NCI-H526 treated with DMSO at 0.1 percent for 48 hours (cell line): Measurements from ENCODE around the gene ENPP6.

Source experiments
- DNase-seq: peaks from one replicate; lab custom pipeline; 2025; lab: John Stamatoyannopoulos, UW

The ENPP6 gene

DNA sequence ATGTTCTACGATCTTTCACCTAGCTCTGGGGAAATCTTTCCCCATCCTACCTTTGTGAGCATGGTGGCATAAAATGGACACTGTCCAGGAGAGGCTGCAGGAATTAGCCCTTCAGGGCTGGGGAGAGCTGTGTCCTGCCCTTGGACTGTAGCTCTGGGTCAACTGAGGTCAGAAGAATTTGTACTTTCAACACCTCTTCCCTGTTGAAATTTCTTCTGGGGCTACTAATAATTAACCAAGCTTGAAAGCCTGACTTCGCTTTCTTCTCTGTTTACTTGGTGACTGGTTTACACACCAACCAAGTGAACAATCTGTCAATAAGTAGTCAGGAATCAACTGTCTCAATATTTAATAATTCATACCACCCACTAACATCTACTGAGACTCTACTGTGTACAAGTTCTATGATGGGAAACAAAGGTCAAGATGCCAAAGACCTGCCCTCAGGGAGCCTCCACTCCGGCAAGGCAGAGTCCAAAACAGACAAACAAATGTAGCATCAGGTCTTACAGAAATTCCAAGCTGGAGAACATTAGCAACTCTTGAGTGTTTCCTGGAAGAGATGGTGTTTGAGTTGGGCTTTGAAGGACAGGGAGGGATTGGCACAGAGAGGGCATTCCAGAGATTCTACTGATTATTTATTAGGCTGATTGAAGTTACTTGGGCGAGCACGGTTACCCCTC lies 113.1 kb downstream of the ENPP6 start:
- DNase-seq: no peak

DNA sequence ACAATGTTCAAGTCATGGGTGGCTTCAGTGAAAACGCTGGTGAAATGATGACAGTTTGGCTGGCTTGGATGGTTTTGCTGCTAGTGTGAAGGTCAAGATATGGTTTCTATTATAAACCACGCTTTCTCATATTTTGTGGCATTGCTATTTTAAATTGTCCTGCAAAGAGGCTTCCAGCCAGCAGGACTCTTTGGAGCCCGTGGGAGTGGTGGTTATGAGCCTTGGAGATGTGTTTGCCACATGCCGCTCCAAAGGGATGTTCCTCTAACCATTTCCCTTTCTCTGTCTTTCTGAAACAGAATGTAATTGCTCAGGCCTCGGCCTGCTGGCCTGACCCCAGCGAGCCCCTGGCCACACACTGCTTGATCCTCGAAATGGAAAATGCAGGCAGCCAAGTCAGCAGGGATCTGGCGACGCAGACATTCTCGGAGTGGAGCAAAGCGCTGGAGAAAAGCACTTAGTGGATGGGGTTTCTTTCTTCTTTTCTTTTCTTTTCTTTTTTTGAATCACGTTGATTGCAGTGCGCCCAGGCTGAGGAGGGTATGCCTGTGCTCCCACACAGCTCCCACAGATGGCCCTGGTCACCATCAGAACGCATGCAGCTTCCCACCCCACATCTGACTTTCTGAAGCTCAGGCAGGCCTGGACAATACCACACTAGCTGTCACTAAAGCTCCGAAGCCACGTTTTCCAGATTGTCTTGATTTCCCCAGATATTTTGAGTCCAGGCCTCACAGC lies 114.0 kb downstream of the ENPP6 start:
- no peak for DNase-seq

DNA sequence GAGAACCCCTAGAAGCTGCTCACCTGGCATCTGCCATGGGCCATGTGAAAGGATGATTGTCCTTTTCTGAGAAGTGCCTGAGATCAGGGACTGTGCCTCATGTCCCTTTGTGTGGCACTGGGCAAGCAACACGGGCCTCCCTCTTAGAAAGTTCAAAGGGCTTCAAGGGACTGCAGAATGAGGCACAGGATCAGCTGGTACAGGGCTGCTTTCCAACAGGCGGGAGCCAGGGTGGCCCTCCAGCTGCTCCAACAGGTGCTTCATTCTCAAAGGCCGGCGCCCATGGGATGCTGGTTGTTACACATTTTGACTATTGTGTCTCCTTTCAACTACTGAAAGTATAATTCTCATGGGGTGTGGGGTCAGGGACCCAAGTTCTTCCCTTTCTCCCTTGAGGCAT lies 114.7 kb downstream of the ENPP6 start:
- DNase-seq: no peak

DNA sequence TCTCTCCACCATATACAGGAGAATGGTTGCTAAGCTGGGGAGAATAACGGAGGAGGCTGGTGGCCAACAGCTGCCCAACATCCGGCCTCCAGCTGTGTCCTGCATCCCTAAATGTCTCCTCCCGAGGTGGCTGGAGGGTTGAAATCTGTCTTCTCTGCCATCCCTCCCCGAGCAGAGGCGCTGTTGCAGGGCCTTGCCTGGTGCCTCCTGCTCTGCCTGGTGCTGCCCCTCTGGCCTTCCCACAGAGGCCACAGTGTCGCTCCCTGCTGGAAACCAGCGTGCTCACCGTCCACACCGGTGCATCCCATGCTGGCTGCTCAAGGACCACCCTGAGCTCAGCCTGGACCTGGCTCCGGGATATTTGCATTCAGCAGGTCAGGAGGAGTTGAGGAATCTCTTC lies 115.2 kb downstream of the ENPP6 start:
- no peak for DNase-seq

GRCh38 chr4:184101711-184102110 lies 116.0 kb downstream of the ENPP6 start:
- no peak for DNase-seq

- peak; percentile 3 for DNase-seq
Observed at GRCh38 chr4:184100297-184100885, 117.3 kb downstream of the ENPP6 start.

- no peak for DNase-seq
Observed at GRCh38 chr4:184099535-184099966, 118.1 kb downstream of the ENPP6 start.

DNA sequence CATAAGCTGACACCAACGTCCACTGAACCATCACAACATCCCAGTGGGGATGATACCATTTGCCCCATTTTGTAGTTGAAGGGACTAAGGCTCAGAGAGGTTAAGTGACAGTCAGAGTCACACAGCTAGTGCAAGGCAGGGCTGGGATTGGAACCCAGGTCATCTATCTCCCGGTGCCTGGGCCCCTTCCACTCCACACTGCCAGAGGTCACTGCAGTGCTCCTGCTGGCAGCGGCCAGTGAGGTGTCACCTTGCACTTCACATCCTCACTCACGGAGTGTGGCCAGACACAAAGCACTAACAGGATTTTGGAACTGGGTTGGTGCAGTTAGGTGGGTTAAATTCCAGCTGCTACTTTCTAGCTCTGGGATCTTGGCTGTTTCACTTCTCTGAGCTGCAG lies 118.7 kb downstream of the ENPP6 start:
- no peak for DNase-seq

DNA sequence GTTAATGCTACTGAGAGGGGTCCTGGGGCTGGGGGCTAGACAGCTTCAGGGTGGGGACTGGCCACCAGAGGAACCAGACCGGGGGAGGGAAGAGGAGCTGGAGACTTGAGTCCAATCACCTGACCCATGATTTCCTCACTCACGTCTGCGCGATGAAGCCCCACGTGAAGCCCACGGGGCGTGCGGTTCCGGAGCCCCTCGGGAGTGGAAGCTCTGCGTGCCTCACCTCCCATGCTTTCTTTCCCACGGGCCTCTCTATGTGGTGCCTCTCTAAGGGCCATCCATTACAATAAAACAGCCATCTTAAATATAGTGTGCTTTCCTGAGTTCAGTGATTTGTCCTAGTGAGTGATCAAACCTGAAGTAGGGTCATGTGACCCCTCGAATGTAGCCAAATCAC lies 119.9 kb downstream of the ENPP6 start:
- DNase-seq: no peak

DNA sequence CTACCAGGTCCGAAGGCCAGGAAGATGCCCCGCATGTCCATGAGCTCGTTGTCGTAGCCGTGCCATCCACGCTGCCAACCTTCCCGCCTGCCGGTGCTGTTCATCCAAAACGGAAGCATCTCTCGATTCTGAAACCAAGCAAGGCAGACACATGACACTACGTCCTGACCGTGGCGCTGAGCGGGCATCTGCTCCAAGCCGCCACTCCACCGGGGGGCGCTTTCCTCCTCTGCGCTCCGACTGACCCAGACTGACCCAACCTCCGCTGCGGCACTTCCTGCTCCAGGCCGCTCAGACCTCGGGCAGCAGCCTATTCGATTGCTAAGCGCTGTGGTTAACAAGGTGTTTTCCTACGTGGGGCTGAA lies 120.5 kb downstream of the ENPP6 start:
- DNase-seq: no peak

GRCh38 chr4:184096561-184097240 lies 121.0 kb downstream of the ENPP6 start:
- DNase-seq: no peak

DNA sequence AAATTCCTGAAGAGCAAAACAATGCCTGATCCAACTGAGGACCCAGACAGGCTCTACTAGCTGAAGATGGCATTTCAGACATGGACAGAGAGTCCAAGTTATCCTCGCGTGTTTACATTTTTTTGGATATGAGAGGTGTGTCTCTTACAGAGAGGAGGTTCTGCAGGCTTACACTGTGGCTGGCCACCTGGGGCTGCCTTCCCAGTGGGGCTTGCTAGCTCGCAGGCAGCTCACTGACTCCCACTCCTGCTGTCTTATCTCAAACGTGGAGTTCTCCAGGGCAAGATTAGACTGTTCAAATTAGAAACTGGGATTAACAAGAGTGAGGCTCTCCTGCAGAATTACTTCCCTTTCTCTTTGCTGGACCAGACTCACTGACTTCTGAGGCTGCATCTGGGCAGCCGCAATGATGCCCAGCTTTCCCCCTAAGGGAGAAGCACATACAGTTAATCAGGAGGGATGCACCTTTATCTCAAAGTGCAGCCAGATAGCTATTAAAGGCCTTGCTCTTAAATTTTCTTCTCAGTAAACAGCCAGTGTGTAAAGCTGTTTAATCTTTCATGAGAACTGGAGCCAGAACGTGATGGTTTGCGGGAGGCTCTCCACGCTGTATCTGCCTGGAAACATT lies 123.0 kb downstream of the ENPP6 start:
- no peak for DNase-seq

- no peak for DNase-seq
Observed at GRCh38 chr4:184091986-184092385, 125.7 kb downstream of the ENPP6 start.

- DNase-seq: no peak
Observed at GRCh38 chr4:184090571-184090970, 127.1 kb downstream of the ENPP6 start.

DNA sequence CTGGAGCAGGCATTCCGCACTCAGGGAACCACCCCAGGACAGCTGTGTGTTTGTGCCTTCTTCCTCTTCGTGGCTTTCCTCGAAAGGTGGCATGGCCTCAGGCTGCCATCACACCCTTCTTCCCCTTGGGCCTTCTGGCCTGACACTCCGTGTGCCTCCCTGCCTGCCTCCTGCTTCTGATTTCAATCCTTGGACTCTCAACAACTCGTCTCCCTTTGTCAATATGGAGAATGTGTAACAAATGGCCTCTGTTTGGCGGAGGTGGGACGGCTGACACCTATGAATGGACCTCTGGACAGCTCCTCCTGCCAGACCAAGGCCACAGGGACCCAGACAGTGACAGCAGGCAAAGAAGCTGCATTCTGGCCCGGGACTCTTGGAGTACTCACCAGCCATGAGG lies 137.0 kb downstream of the ENPP6 start:
- DNase-seq: no peak

DNA sequence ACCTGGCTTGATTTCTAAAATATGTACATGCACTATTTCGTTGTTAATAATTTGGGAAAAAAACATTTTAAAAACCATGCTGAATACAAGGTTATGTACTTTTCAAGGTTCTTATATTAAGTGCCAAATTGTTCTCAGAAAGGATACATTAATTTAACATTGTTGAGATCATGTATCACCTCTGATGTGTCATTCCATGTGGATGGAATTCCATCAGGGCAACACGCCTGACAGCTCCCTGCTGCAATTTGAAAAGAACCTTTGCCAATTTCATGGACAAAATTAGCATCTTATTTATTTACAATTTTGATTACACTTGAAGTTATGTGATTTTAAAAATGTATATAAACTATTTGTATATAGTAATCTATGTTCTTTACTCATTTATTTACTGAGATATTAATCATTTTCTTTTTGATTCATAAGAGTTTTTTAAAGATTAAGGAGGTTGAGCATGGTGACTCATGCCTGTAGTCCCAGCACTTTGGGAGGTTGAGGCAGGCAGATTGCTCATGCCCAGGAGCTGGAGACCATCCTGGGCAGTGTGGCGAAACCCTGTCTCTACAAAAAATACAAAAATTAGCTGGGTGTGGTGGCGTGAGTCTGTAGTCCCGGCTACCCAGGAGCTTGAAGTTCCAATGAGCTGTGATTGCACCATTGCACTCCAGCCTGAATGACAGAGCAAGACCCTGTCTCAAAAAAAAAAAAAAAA lies 142.8 kb downstream of the ENPP6 start:
- no peak for DNase-seq

DNA sequence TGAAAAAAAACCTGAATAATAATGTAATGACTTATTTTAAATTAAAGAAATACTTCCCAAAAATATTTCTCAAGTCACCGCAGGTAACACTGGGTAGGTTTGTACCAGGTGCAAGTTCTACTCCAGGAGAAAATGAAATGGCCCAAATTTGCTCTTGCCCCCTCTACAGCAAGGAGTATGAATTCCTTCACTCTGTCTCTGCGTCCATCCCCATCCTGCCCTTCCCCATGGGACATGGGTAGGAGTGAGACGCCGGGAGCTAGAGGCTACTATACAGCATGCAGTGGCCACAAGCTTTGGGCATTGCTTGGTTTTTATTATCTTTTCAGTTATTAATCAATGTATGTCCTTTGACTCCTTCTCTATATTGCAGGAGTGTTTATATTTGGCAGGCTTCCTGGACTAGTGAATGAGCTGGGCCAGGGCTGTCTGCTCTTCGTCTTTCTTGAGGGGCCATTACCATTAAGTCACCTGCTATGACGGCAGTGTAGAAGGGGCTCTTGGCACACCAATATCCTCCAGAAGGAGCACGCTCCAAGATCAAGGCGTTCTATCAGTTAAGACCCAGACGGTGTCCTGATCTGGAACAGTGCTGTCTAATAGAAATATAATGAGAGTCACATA lies 149.6 kb downstream of the ENPP6 start:
- DNase-seq: no peak

DNA sequence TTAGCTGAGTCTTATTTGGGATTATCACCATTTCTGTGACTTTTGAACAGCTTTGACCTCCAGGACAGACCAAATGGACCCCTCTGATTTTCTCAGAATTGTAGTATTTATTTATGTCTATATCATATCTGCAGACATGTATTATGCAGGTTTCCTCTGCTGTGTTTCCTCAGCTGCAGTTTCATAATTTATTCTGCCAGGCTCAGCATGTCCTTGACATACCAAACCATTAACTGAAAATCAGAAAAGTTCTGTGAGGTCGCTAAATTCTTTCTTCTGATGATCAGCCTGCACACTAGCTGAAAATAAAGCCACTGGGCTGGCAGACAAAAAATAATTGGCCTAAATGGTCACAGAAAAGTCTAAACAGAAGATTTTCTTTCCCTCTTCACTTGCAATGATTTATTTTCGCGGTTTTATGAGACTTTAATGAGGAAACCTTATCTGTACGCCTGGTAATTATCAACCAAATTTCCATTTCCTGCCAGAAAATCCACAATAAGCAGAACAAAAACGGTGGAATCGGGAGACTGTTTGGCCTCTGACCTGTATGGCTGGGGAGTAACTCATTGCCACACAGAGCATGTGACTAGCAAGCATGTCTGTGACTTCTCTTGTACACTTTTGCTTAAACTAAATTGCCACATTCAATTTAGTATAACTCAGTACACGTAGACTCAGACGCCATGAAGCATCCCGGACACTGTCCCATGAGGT lies 150.9 kb downstream of the ENPP6 start:
- no peak for DNase-seq

GRCh38 chr4:184064877-184065276 lies 152.8 kb downstream of the ENPP6 start:
- no peak for DNase-seq

DNA sequence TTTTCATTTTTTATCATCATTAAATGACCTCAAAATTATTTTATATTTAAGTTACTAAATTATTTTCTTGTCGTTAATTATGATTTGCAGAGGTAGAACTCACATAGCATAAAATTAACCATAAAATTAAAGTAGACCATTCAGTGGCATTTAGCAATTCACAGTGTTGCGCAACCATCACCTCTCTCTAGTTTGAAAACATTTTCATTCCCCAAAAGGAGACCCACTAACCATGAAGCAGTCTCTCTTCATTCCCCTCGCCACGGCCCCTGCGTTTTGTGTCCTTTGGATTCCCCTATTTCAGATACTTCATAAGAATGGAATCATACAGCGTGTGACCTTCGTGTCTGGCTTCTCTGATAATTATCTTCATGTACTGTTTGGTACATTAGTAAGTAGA lies 154.9 kb downstream of the ENPP6 start:
- no peak for DNase-seq

GRCh38 chr4:184061582-184061981 lies 156.1 kb downstream of the ENPP6 start:
- no peak for DNase-seq
